Suprapubic skin (tissue), 3 donors: ENCODE results near the gene PCSK5.

ENCODE experiments used
- CTCF ChIP-seq, 2 donors: fragments of 200-600 bp in 1 of 2; fragments of 450-650 bp in 1 of 2; sonication (generic) in 1 of 2; IDR thresholded peaks; one replicate each; pipeline ENCODE4 v1.5.1; 2016 to 2019; ENCODE audit warnings: antibody characterized with exemption in 2 of 2, mild to moderate bottlenecking in 1 of 2, moderate library complexity in 1 of 2
- EP300 ChIP-seq: sonication (generic); formaldehyde crosslinking; IDR thresholded peaks from one replicate; pipeline ENCODE4 v1.6.1; 2017; ENCODE audit warnings: antibody characterized with exemption
- POLR2A ChIP-seq, 2 donors: fragments of 450-650 bp; IDR thresholded peaks; one replicate each; pipeline ENCODE4 v1.6.1; 2017; ENCODE audit warnings: antibody characterized with exemption in 2 of 2, mild to moderate bottlenecking in 2 of 2, moderate library complexity in 2 of 2

DNA sequence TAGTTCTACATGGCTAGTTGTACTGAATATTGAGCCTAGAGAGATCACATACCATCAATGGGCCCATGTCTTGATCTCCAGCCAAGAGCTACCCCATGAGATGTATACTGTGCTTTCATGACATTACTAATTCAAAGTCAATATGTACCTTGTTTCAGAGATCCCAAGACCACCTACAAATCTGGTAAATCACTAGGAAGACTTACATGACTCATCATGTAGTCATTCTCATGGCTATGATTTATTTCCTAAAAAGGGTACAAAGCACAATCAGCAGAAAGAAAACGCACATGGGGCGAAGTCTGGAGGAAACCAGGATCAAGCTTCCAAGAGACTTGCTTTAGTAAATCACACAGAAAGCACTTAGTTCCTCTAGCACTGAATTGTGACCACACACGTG is 103.0 kb downstream of the PCSK5 start:
- TF ChIP-seq POLR2A (IDR thresholded peaks at IDR 0.05) = no peak
- TF ChIP-seq CTCF (IDR thresholded peaks at IDR 0.05) = no peak
- TF ChIP-seq EP300 = no peak
